Endometrium (tissue), 2 donors: ENCODE measurements around the gene ITGA5.

Experiments
- FAIRE-seq: peaks from 2 replicates; lab custom pipeline; 2012; peaks lifted over from hg19 to GRCh38; lab: Jason Lieb, UNC
- donor health status: control.
- donor health status: control.

ITGA5 gene

DNA sequence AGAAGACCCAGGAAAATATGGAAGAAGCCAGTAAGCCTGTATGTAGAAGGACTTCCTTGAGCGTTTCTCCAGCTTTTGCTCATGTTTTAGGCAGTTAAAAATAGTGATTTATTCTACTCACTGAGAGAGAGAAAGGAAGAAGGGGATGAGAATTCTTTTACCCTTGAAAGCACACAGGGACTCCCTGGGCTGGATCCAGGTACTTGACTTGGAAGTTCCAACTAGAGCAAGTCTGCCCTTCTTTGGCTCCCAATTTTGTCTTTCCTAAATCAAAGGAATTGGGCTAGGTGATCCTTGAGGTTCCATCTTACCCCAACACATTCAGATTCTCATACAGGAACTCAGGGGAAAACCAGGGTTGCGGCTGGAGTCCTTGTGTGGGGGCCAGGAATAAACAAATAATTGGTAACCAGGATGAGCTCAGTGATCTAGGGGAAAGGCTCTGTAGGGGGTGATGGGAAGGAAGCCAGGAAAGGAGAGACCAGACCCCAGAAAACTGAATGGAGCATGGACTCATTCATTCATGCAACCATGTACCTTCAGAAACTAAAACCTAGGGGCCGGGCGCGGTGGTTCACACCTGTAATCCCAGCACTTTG is 11.5 kb upstream of the ITGA5 start:
- FAIRE-seq: no peak

DNA sequence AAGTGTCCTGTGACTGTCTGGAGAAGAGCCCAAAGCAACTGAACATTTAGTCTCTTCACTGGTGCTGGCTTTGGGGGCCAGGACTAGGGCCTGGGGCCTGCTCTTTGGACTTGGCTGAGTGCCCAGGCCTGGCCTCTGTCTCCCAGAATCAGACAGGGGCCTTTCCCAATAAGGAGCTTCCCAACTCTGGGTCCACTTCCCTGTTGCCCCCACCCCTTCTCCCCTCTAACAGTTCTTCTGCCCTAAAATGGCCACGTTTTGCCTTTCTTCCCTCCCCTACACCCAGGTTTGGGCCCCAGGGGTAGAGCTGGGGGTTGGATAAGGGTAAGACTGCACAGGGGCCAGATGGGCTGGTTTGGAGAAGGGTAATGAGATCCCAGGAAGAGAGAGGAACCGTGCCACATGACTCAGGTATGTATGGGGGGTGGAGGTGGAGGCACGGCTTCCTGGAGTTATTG is 10.0 kb upstream of the ITGA5 start:
- FAIRE-seq: no peak

- no peak for FAIRE-seq
These were observed 9.3 kb upstream of the ITGA5 start for GRCh38 chr12:54428050-54429013.

GRCh38 chr12:54427106-54427505 is 8.0 kb upstream of the ITGA5 start:
- FAIRE-seq: no peak

GRCh38 chr12:54426690-54427089 is 7.6 kb upstream of the ITGA5 start:
- no peak for FAIRE-seq

DNA sequence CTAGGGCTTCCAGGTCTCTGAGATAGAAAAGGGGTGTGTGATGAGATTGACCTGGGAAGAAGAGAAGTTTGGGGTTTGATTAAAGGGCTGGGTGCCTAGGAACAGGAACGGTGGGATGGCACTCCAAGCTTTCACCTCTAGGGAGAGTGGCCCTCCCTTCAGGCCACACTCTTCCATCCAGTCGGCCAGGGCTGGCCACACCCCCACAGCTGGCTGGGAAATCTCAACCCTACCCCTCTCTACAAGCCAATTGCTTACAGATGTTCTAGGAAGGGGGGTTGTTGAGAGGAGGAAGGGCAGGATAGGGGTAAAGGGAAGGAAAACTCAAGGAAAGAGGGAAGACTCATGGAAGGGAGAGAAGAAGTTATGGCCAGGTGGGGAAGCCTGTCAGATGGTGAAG is 6.6 kb upstream of the ITGA5 start:
- FAIRE-seq: no peak

GRCh38 chr12:54424224-54424623 is 5.2 kb upstream of the ITGA5 start:
- no peak for FAIRE-seq

- no peak for FAIRE-seq
These were observed 4.7 kb upstream of the ITGA5 start for GRCh38 chr12:54423816-54424150.

- FAIRE-seq: no peak
These were observed 2.8 kb upstream of the ITGA5 start for GRCh38 chr12:54421879-54422250.

DNA sequence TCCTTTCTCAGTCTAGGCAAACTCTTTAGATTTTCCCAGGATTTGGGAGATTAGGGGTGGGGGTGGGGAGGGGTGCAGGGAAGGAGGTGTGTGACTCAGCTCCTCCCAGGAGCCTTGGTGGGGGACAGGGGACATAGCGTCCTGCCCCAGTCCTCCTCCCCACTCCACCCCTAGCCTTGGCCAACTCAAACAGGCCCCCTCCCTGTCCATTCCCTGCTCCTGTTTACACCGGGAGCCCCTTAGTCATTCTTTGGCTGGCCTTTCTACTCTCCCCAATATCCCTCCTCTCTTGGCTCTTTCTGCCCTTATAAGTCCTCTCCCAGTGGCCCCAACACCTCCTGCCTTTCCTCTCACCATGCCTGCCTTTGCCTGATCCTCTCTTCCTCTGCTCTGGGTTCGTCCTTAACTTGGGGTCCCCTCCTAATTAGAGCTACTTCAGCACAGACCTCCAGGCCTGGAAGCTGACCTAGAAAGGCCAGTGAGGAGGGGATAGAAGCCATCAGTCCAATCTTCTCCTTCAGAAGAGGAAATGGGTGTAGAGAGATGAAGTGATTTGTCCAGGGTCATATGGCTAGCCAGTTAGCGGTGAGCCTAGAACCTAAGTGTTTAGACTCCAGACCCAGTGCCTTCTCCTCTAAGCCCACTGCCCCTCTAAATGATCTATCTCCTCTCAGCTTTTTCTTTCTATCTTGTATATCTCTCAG is 2.3 kb upstream of the ITGA5 start:
- no peak for FAIRE-seq

DNA sequence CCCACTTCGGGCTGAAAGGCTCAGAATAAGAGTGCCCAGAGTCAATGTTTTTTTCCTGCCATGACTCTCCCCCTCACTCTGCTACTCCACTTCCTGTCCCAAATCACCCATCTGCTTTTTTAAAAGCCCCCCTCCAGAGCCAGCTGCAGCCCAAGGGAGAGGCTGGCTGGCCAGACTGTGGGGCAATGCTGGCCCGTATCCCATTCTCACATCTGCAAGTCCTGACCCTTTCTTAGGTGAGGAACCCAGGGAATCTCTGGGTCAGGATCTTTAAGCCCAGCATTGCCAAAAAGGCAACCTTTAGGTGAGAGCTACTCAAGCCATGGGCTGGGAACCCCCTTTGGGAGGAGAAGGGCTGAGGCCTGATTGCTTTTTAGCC is 1.7 kb upstream of the ITGA5 start:
- FAIRE-seq: no peak

GRCh38 chr12:54418441-54419087 is 502 bp downstream of the ITGA5 start:
- no peak for FAIRE-seq

GRCh38 chr12:54417712-54418440 is 1.2 kb downstream of the ITGA5 start:
- no peak for FAIRE-seq

DNA sequence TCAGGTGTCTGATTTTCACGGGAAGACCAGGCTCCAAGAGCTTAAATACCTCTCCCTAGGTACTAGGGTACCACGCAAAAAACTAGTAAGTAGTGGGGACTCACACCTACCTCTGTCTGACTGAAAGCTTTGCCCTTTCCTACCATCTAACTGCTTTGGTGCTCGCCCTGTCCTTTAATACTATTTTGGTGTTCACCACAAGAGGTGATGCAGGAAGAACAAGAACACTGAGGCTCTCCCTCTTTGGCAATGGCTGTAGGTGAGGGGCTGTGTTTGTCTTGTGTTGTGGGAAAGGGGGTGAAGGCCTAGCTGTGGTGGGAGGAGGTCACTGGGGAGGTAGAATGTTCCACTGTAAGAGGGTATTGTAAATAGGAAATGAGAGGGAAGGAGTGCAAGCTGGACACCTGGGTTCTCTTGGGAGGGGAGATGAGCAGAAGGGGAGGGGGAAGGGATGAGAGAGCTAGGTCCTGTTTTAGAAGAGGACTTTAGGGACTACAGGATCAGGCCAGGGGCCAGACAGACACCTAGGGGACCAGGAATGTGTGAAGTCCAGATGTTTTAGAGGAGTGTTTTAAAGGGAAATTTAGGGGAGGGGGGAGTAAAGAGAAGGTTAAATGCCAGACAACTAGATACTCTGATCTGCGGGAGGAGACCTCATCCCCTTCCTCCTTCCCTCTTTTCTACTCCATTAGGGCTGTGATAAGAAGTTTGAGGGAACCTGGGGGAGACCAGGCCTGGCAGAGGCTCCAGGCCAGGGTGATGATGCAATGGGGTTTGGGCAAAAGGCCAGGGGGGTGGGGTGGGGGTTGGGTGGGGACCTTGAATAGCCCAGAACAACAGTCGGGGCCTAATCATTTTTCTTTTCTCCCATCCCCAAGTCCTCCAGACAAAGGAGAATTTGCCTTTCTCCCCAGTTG is 2.1 kb downstream of the ITGA5 start:
- no peak for FAIRE-seq

- FAIRE-seq: no peak
These were observed 3.7 kb downstream of the ITGA5 start for GRCh38 chr12:54415221-54415929.

- no peak for FAIRE-seq
These were observed 5.5 kb downstream of the ITGA5 start for GRCh38 chr12:54413284-54414190.

DNA sequence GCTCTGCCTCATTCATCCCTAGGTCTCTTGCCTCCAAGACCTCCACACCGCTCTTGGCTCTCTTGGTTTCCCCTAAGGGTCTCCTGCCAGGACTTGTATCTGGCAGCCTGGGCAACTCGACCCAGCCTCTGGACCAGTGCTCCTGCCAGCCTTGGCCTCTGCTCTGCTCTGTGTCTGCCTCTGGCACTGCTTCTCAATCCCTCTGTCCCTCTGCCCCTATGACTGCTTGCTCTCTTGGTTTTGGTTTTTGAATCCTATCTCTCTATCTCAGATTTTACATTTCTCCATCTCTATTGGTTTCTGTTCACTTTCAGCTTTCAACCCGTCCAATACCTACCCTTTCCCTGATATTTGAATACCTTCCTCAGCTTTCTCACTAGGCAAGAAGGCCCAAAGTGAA is 6.3 kb downstream of the ITGA5 start:
- FAIRE-seq: no peak

GRCh38 chr12:54412348-54412747 is 6.7 kb downstream of the ITGA5 start:
- no peak for FAIRE-seq
